GM18868 (cell line): ENCODE measurements around the gene ORMDL3.
"Not testable (repeated sequence)": the region's sequence is repeated elsewhere in the genome, so short reads cannot be mapped to it uniquely, and the experiment has no call there.

ENCODE experiments used
- ATAC-seq: cut with Tn5 transposase; IDR thresholded peaks from one replicate; pipeline ENCODE4 v1.9.1; 2021; ENCODE audit warnings: mild to moderate bottlenecking, moderate library complexity; ENCODE audit not compliant: unreplicated experiment

Gene ORMDL3

DNA sequence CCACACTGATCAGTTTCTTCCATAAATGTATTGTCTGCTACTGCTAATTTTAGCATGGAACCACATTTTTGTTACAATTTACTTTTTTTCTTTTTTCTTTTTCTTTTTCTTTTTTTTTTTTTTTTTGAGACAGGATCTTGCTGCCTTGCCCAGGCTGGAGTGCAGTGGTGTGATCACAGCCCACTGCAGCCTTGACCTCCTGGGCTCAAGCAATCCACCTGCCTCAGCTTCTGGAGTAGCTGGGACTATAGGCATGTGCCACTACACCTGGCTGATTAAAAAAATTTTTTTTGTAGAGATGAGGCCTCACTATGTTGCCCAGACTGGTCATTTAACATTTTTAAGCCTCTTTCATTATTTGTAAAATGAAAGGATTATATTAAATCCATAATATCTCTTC lies 40.3 kb downstream of the ORMDL3 start:
- ATAC-seq, result no peak

DNA sequence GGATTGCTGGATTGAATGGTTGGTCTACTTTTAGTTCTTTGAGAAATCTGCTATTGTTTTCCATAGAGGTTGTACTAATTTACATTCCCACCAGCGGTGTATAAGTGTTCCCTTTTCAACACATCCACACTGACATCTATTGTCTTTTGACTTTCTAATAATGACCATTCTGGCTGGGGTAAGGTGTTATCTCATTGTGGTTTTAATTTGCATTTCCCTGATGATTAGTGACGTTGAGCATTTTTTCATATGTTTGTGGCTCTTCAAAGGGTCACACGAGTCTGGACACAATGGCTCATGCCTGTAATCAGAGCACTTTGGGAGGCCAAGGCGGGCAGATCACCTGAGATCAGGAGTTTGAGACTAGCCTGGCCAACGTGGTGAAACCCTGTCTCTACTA lies 41.3 kb downstream of the ORMDL3 start:
- not testable (repeated sequence) for ATAC-seq

DNA sequence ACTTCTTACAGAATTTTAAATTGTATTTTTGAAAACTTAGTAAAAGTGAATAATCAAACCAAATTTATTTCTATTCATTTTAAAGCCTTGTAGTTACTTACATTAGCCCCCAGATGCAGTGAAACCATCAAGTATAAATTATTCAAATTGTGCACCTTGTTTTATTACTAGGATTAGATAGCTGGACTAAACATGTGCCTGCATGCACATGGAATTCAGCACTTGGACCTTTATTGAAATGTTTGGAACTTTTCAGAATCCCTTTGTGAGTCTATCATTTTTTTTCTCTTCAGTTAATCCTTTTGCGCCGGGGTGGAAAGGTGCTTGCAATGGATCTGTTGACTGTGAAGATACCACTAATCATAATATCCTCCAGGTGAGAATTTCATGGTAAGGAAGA lies 54.6 kb downstream of the ORMDL3 start:
- ATAC-seq, result no peak

DNA sequence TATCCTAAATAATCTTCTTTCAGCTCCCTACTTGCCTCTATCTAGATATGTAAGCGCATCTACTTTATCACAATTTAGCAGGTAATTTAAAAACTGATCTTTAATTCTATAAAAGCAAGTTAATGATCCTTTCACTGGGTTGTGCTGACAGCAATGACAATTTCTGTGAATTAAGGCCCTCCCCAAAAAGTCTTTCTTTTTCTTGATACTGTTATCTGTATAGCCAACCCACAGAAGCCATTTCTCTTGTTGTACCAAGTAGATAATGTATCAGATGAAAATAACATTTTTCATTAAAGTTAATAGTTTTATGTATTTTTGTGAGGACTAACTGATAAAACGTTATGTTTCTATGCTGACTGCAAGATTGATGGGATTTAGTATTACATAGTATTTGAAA lies 55.6 kb downstream of the ORMDL3 start:
- ATAC-seq, result no peak
